GM18867 (cell line): ENCODE results near the gene FYB2.

Experiments used
- ATAC-seq: cut with Tn5 transposase; IDR thresholded peaks from one replicate; pipeline ENCODE4 v1.9.1; 2021; ENCODE audit warnings: mild to moderate bottlenecking, moderate library complexity; ENCODE audit not compliant: unreplicated experiment

FYB2 gene

DNA sequence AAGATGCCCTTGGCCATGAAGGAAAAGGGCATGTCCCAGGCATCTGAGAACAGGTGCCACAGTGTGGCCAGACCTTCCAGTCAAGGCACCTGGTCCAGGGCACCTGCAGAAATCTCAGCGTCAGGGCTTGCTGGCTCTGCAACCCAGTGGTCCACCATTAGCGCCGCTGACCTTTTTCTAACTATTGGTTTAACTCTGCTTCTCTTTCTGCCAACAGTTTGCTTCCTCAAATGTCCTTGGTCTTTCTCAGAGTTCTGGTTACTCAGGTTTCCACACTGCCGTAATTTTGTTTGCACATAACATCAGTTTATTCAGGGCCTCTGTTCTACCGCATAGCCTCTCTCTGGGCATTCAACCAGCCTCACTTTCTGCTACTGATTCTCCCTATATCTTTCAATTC is 16.5 kb upstream of the FYB2 start:
- no peak for ATAC-seq

DNA sequence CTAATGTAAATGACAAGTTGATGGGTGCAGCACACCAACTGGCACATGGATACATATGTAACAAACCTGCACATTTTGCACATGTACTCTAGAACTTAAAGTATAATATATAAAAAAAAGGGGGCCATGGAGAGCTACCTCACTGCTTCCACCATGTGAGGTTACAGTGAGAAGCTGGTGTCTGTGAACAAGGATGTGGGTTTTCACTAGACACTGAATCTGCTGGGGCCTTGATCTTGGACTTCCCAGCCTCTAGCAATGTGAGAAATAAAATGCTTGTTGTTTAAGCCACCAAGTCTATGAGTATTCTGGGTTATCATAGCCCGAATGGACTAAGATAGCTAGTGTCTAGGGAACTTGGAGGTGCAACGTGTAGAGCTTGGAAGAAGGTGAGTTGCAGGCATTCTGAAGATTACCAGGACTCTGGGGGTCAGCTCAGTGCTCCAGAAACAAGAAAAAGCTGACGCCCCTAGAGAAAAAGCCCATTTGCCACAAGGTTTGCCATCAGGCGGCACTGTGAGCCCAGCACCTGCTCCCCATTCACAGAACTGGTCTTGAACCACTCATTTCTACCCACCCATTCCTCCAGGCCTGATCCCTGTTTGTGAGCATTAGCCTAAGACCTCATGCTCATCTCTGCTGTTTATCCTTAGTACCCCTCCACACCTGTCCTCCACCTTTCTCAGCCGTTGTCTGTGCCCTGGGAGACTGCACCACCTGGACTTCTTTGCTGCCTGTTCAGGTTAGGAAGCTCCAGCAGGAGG is 15.1 kb upstream of the FYB2 start:
- ATAC-seq: no peak

DNA sequence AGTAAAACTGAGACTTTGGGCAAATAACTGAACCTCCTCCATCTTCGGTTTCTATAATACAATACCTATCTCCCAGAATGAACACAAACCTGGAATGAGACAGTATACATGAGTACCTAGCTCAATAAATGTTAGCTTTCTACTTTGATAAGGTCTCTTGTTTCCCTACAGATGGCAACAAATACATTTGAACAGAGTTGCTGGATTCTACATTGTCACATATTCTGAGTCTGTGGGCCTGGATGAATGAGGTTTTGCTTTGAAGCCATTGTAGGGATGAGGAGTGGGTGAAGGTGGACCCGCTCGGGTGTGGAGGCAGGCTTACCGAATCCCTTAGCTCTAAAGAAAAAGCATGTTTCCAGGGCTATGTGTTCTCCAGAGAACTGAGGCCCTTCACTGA is 13.9 kb upstream of the FYB2 start:
- ATAC-seq: no peak

DNA sequence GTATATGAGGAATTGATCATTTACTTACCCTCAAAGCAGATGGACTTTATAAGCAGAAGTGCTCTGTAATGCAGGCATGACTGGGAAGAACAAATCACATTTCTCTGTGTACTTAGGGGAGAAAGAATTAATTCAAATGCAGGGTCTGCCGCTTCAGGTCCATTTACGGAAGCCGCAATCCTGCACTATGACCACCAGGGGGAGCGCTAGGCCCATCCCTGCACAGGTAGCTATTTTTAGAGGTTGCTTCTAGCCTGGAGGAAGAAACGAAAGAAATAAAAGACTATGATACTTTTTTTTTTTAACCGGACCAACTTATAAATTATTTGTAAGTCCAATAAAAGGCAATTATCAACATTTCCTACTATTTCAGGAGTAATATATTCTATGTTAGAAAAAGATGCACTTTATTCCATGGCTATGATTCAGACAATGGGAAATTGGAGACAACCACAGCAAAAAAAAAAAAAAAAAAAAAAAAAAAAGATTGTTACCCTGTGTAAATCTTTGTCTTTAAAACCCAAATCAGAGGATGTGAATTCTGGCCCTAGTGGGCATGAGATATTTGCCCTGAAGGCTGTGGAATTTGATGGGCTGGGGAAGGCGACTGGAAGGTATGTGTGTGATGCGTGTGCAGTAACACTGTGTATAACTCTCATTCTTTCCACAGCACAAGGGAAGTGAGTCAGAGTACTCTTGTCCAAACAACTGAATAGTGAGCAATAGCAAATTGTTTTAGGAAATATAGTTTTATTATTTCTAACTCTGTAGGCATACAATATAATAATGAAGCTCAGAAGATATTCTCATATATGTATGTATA is 12.9 kb upstream of the FYB2 start:
- peak; percentile 86 for ATAC-seq

DNA sequence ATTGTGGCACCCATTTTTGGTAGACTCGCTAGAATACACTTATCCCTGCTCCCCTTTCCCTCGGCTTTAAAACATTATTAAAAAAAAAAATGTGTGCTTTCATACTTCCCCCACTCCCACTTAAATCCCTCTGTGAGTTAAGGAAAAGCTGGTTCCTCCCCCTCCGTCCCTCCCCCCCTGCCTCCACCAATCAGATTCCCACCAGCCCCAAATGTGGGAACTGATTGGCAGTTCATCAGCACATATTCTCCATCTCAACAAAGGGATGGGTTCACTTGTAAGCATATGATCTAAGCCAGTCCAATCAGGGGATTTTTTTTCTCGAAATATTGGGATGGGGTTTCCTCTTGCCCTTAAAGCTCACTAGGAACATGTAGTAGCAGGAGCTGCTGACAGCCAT is 10.8 kb upstream of the FYB2 start:
- no peak for ATAC-seq

DNA sequence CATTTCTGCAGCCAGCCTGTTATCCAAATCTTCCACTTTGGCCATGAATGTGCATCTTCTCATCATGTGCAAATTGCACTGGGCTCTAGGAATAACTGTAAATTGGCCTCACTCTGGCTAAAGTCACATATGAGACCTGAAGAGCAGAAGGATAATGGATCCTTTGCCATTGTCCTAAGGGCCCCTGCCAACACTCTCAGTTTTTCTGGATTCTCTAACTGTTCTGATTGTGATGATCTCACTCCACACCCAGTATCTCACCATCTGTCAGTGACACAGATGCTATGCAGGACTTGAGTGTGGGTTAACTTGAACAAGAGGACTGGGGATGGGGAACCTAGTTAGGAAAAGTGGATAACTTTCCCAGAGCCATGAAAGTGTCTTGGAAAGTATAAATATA is 8.5 kb upstream of the FYB2 start:
- no peak for ATAC-seq

DNA sequence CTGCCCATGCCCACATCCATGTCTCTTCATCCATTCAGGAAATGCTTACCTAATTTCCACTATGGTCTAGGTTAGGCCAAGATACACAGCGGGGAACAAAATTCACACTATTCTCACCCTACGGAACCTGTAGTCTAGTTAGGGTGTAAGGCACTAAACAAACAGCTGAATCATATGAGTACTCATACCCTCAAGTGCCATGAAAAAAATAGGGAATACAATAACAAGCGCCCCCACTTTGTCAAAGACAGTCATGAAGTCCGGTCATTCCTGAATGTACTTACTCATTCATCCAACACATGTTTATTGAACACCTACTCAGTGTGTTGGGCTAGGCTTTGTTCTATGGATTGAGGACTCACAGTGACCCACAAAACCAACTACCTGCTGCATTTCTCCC is 6.2 kb upstream of the FYB2 start:
- ATAC-seq: no peak

DNA sequence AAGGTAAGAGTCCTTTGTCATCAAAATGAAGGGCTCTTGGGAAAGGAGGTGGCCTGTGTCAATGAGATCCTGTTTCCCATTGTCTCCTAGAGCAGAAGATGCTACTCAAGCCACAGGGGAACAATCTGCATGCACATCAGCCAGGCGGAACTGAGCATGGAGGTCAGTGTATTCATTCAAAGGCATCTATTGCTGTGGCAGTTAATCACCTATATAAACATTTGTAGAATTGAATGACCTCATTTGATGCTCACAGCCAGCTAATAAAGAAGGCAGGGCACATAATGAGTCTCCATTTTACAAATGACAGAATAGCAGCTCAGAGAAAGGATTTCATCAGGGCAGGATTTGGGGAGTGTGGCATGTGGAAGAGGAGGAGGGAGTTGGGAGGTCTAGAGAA is 5.7 kb upstream of the FYB2 start:
- ATAC-seq: no peak

DNA sequence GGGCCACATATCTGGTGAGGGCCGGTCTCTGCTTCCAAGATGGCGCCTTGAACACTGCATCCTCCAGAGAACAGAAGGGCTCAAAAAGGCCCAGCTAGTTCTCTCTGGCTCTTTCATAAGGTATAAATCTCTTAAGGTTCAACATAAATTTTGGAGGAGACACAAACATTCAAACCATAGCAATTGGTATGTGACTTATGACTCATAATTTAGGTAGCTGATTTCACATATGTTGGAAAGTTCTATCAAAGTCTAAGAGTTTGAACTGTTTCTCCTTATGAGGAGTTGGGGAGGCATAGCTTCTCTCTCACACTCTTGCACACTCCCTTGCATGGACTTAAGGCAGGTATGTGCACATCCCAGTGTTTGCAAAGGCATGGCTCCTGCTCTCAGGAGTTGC is 5.1 kb upstream of the FYB2 start:
- no peak for ATAC-seq

DNA sequence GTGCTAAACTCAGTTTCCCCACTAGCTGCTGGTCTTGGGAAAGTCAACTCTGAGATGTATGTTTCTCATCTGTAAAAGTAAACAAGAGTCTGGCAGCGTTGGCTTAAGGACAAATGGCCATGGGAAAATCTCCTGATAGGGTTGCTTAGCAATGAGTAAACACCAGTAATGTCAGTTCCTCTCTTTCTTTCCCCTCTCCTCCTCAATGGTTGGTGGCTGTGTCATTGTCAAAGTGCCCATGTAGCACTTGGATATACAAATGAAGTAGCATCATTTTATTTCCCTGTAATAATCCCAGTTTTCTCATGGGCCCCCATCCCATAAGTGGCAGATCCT is 2.2 kb upstream of the FYB2 start:
- peak; percentile 3 for ATAC-seq

DNA sequence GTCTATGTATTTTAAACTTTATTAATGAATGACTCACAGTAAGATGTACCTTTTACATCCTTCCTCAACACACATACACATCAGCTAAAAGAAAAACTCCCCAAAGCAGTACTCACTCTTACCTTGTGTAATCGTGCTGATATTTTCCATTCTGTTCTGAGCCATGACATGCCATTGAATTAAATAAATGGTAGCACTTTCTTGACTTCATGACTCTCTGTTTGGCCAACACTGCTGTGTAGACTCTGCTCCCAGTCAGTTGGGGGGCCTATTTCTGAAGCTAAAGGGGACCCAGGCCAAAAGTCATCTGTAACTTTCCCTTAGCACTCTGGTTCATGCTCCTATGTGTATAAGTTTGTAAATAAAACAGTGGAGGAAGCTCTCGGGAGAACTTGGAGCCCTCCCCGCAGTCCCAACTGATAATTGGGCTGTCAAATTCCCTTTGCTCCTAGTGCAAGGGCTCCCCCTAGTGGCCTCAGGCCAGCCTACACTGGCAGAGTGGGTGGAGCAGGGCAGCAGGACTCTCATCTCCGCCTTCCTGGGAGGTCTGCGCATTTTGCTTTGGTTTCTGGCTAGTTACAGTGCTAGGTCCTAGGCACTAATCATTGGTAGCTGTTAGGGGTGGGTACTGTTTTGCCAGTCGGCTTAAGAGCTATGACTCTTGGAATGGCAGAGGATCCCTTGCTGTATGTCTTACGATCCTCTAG is 1.7 kb upstream of the FYB2 start:
- peak; percentile 81 for ATAC-seq

DNA sequence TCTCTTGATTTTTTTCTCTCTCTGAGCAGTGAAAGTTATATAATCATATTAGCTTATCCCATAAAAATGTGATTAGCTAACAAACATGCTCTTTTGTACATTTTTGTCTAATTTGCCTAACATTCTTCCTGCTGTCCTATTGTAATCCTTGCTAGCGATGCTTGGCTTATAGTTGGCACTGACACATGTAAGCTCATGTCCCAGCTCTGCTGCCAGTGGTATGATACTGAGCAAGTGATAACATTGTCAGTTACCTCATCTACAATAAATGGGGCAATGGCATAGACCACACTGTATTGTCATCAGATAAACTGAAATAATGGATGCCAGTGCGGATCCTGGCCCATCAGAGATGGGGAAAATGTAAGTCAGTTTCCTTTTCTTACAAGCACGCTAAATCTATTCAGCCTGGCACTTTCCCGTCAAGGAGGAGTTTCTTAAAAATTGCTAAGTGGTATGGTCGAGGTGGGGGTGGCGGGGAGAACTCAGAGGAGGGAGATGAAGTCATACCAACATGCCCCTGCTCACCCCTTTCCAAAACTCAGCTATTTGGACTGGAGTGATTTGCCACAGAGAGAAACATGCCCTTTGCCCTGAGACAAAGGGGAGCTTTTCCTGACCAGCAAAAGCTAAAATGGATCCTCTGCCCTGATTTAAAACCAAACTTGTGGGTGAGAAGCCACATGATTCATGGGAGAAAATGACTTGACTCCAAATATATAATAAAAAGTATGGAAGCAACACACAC is 1.3 kb downstream of the FYB2 start:
- ATAC-seq: no peak

DNA sequence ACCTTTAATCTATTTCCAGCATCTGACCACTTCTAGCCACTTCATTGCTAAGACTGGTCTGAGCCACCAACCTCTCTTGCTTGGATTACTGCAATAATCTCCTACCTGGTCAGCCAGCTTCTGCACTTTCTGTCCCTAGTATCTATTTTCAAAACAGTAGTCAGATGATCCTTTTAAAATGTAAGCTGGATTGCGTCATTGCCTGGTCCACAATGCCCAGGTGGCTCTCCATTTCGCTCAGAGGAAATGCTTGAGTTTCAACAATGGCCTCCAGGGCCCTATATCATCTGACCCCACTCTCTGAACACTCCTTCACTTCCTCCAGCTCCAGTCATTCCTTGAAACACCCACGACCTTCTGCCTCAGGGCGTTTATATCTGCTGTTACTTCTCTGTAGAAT is 2.3 kb downstream of the FYB2 start:
- peak; percentile 48 for ATAC-seq

DNA sequence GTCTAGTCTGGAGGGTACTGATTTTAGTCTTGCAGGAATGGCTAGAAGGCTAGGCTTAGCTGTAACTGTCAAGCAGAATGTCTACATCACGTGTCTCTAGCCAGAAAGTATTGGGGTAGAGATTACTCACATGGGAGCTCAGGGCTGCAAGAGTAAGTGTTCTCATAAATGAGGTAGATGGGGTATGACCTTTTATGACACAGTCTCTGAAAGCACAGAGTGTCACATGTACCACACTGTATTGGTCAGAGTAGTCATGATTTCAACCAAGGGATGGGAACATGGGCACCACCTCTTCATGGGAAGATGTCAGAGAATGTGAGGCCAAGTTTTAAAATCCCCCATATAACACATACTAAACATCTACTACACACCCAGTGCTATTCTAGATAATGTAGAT is 2.9 kb downstream of the FYB2 start:
- no peak for ATAC-seq

DNA sequence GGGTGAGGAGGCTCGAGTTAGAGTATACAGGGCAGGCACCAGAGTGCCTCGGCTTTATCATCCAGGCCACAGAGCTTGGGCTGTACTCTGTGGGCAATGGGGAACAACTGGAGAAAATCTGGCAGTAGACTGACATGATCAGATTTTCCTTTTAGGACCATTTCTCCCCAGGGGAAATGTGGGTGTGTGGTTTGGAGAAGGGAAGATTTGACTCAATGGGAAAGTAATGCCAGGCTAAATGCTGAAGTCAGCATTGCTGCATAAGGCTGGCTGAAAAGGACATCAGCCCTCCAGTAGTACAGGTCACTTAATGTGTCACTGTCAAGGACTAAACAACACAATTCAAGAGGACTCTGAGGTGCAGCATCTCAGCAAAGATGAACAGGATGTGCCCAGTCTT is 5.0 kb downstream of the FYB2 start:
- no peak for ATAC-seq

DNA sequence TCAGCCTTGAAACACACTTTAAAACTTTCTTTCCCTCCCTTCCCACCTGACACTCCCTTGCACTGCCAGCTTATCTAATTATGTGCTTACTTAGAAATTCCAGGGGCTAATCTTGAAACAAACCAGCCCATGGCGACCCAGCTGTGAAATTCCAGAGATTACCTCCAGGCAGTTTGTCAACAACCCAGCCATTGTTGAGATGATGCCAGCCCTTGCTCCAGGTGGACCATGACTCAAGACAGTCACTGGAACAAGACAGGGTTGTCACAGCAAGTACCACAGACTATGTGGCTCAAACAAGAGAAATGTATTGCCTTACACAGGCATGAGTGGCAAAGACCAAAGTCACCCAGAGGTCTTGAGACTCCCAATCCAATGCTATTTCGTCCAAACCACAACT is 7.9 kb downstream of the FYB2 start:
- no peak for ATAC-seq

DNA sequence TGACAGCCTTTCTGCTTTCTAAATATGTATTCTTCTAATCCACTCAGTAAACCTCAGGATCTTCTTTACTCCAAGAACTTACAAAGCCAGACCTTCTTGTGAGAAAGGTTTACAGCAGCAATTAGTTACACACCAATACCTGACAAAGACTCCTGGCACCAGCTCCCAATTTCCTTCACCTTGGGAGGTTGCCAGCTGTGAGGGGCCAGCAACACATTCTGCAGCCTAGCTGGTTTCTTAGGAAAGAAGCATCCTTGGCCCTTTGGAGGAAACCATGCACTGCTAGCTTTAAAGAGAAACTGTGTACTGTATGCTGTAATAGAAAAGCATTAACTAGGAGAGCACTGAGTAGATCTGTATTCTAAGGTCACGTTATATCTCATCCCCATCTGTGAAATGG is 10.8 kb downstream of the FYB2 start:
- ATAC-seq: no peak

DNA sequence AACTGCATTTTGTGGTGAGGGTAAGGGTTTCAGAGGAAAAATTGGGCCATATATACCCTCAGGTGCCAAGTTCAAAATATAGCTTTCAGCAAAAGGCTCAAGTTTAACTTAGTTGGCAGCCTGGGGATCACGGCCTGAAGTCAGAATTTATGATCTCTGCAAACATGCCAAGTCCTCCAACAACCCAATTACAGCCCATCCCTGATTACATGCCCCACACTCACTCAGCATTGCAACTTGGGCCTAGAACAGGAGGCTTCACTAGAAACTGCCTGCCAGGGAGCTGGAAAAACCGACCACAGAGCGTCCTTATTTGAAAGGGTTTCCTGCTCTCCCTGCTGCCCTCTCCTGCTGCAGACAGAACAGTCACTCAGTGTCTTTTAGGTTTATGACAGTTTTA is 12.4 kb downstream of the FYB2 start:
- no peak for ATAC-seq

DNA sequence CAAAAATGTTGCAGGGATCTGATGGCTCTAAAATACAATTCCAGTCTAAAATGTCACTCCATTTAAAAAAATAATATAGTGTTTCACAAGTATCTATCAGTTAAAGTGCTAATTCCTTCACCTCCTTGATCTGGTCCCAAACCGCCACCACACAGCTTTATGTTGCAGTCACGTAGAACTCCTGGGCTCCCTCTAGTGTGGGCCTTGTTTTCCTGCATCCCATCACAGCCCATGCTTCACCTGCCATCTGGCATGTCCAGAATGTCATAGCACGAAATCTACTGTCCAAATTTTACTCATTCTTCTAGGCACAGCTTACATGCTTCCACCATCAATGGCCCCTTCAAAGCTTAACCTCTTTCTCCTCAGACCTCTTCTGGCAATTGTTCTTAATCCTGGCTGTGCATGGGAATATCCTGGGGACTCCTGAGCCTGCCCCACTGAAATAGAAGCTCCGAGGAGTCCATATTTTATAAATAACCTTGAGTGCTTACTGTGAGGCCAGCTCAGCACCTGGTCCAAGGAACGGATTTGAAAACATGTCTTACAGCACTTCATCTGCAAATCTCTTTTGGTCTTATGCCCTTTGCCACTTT is 15.5 kb downstream of the FYB2 start:
- peak; percentile 87 for ATAC-seq

DNA sequence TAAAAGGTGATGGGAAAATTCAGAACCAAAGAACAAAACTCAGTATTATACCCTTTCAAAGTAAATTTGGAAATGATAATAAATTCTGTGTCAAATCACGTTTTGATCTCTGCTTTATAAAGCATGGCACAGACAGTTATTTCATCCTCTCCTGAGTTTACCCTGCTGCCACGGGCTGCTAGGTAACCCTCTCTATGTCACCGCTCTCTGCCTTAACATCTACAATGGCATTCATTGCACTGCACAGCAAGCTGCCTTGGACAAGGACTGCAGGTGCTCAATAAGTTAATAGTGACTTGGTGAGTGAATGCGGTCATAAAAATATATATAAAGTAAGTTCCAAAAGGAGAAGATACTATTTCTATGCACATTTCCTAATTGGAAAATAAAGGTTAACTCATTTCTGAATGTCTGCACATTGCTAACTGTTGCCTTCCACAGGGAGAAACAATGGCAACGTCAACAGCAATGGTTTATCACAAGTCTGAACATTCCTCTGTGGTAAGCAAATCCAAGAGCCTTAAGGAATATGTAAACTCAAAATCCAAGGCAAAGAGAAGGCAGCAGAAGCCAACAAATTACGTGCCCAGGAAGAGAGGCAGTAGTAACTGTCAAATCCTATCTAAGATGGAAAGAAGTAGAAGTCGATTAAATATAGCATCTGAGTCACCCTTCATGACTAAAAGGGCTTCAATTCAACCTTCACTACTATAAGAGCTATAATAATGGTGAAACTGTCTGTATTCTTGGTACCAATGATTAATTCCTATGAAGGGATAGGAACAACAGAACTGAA is 19.4 kb downstream of the FYB2 start:
- ATAC-seq: no peak
